Stimulated activated CD4-positive, alpha-beta T cell treated with anti-CD3 and anti-CD28 coated beads, Interleukin-15, amount 100 ng/mL, for 48 hours (primary cell): Measurements from ENCODE around the gene HMG20B.
"Not testable (repeated sequence)": the region's sequence is repeated elsewhere in the genome, so short reads cannot be mapped to it uniquely, and the experiment has no call there.

Experiments
- DNase-seq, 2 donors: peaks; one replicate each; pipeline ENCODE4 v3.0.0-alpha.2; 2020; ENCODE audit warnings: low read depth in 2 of 2

The HMG20B gene

GRCh38 chr19:3572855-3573161, at the start of gene HMG20B:
Gene HMG20B (plus strand): TSS chr19:3572944. CDS start chr19:3573310, 366 bp downstream.
- no peak for DNase-seq

- DNase-seq: no peak
Observed at GRCh38 chr19:3523361-3524077, 49.2 kb upstream of the HMG20B start.

GRCh38 chr19:3524078-3524842, 48.5 kb upstream of the HMG20B start:
- DNase-seq: no peak

GRCh38 chr19:3524904-3525451, 47.8 kb upstream of the HMG20B start:
- DNase-seq: no peak

- DNase-seq: no peak
Observed at GRCh38 chr19:3526507-3527237, 46.1 kb upstream of the HMG20B start.

GRCh38 chr19:3527238-3527910, 45.4 kb upstream of the HMG20B start:
- DNase-seq: no peak

GRCh38 chr19:3528080-3528479, 44.7 kb upstream of the HMG20B start:
- DNase-seq: no peak

- DNase-seq: no peak
Observed at GRCh38 chr19:3528539-3529211, 44.1 kb upstream of the HMG20B start.

- DNase-seq: not testable (repeated sequence)
Observed at GRCh38 chr19:3529299-3529698, 43.4 kb upstream of the HMG20B start.

- DNase-seq: no peak
Observed at GRCh38 chr19:3530389-3530788, 42.4 kb upstream of the HMG20B start.

- DNase-seq: no peak
Observed at GRCh38 chr19:3531716-3532115, 41.0 kb upstream of the HMG20B start.

- no peak for DNase-seq
Observed at GRCh38 chr19:3532154-3532786, 40.5 kb upstream of the HMG20B start.

- DNase-seq: no peak
Observed at GRCh38 chr19:3533033-3533432, 39.7 kb upstream of the HMG20B start.

- DNase-seq: no peak
Observed at GRCh38 chr19:3533563-3534216, 39.1 kb upstream of the HMG20B start.

GRCh38 chr19:3534375-3535234, 38.1 kb upstream of the HMG20B start:
- DNase-seq: no peak

- no peak for DNase-seq
Observed at GRCh38 chr19:3535235-3535535, 37.6 kb upstream of the HMG20B start.

- no peak for DNase-seq
Observed at GRCh38 chr19:3535563-3535965, 37.2 kb upstream of the HMG20B start.

- DNase-seq: no peak
Observed at GRCh38 chr19:3535981-3536380, 36.8 kb upstream of the HMG20B start.

- DNase-seq: no peak
Observed at GRCh38 chr19:3536429-3537100, 36.2 kb upstream of the HMG20B start.
